GM10266 (cell line): ENCODE results near the gene ANKRD63.
A peak's percentile ranks its signal among the peaks of the same experiment; 100 is the strongest.

Experiments used
- DNase-seq: peaks from one replicate; pipeline ENCODE4 v3.0.0; 2012; ENCODE audit errors: extremely low spot score
- TF ChIP-seq, protein P1 (sequence below): IDR thresholded peaks from 2 replicates; pipeline ENCODE4 v1.5.1; 2012; ENCODE audit warnings: mild to moderate bottlenecking, low read depth; ENCODE audit not compliant: control insufficient read depth, insufficient read depth; ENCODE audit errors: missing control alignments

The ANKRD63 gene, protein sequence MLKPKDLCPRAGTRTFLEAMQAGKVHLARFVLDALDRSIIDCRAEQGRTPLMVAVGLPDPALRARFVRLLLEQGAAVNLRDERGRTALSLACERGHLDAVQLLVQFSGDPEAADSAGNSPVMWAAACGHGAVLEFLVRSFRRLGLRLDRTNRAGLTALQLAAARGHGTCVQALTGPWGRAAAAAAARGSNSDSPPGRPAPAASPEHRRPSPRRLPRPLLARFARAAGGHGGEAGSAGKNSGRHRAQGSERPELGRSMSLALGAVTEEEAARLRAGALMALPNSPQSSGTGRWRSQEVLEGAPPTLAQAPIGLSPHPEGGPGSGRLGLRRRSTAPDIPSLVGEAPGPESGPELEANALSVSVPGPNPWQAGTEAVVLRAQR

DNA sequence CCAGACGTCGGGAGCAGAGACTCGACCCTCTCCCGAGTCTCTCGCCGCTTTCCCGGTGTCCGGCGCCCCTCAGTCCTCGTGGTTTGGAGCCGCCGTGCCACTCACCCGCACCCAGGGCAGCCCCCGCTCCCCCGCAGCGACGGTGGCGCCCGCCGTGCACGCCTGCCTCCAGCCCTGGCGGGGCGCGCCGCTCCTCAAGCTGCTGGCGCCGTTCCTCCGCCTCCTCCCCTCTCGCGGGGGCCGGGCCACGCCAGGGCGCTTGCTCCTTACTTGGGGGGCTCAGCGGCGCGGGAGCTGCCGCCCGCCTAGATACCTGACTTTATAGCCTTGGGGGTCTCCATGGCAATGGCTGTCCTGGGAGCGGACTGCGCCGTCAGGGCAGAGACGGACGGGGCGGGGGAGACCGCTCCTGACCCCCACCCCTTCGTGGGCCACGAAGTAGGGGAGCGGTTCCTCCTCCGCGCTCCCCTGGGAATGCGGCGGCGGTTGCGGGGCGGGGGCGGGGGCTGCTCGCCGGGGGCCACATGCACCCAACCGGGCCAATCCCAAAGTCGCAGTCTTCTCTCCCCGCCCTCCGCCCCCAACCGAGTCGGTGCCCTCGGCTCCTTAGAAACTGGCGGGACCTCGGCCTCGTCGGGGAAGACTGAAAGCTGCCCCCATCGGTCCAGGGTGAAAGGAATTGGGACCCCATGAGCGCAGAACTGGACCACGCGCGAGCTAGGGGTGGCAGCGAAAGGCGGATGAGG is at the start of gene ANKRD63:
TSS of gene ANKRD63 (minus strand) at position 196 of the 746 bp plus-strand sequence. CDS start 478 bp downstream, outside the sequence.
- DNase-seq = peak; percentile 75
- TF ChIP-seq, protein P1, sequence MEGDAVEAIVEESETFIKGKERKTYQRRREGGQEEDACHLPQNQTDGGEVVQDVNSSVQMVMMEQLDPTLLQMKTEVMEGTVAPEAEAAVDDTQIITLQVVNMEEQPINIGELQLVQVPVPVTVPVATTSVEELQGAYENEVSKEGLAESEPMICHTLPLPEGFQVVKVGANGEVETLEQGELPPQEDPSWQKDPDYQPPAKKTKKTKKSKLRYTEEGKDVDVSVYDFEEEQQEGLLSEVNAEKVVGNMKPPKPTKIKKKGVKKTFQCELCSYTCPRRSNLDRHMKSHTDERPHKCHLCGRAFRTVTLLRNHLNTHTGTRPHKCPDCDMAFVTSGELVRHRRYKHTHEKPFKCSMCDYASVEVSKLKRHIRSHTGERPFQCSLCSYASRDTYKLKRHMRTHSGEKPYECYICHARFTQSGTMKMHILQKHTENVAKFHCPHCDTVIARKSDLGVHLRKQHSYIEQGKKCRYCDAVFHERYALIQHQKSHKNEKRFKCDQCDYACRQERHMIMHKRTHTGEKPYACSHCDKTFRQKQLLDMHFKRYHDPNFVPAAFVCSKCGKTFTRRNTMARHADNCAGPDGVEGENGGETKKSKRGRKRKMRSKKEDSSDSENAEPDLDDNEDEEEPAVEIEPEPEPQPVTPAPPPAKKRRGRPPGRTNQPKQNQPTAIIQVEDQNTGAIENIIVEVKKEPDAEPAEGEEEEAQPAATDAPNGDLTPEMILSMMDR = no peak

DNA sequence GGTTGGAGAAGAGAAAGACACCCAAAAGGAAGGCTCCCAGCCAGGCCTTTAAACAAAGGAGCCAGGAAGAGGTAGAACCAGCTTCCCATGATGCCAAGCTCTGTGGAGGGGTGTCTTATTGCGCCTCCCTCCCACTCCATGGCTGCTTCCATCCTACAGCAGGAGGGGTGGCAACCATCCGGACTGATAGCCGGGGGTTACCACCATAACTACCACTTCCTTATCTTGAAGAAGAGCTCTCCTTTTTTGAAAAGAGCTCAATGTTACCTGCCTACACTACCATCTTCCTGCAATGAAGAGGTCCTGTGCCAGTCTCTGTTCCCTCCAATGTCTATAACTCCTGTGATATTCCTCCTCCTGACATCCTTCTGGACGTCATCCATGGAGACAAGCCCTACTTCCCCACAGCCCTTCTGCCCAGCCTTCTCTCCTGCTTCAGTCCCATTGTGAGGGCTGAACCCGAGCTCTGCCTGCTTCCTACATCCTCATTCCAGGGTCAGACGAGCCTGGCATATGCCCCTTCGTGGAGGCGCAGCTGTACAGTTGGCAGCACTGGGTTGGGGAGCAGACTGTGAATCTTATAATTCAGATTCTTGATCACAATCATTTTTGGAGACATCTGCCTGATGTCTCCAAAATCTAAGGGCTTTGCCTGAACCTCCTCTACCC is 49.4 kb upstream of the ANKRD63 start:
- DNase-seq = no peak
- TF ChIP-seq, protein P1 = no peak

DNA sequence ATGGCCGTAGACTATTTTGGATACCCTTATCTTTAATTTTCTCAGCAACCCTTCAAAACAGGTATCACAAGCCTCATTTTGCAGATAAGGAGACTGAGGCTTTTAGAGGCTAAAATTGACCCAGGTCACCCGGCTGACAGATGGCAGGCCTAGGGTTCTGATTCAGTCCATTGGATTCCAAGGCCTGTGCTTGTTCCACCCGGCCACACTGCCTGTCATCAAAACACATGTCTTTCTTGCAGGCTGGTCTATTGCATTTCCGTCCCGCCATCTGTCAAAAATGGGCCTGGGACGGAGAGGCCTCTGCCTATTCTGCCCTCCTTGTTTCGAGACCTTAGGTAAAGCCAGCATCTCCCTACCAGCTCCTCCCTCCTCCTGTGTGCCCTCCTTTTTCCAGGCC is 48.8 kb upstream of the ANKRD63 start:
- DNase-seq = no peak
- TF ChIP-seq, protein P1 = no peak

DNA sequence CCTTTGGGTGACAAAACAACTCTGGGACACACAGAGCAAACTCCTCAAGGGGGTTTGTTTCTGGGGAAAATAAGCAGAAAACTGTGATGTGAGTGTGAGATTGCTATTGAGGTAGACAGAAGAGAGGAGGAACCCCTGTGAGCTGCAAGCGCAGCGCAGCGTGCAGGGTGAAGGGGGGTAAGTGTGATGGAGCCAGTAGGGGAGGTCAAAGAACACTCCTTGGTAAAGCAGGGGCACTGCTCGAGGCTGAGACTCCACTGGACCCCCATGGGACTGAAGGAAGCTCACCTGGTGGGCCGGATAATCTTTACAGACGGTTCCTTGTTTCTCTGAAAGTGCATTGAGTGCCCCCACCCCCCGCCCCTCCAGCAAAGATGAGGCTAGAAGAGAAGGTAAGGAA is 48.2 kb upstream of the ANKRD63 start:
- TF ChIP-seq, protein P1 = no peak
- DNase-seq = no peak

DNA sequence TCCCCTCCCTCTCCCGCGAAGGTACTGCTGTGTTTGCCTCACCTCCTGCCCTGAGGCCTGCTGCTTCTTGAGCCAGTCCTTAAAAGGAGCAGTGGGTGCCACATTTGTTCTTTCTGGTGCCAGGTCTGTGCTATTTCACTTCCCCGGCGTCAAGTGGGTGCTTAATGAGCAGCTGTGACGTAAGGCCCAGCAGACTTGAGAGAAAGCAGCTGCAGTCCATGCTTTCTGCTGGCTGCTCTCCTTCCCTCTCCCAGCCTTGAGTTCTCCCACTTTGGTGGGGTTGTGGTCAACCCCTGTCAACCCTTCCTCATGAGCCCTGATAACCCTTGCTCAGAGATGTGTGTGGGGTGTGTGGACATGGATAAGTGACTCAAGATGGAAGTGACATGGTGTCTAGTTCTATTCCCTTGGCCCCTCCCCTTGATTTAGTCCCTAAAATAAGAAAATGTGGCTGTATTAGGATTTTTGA is 47.5 kb upstream of the ANKRD63 start:
- DNase-seq = no peak
- TF ChIP-seq, protein P1 = no peak

DNA sequence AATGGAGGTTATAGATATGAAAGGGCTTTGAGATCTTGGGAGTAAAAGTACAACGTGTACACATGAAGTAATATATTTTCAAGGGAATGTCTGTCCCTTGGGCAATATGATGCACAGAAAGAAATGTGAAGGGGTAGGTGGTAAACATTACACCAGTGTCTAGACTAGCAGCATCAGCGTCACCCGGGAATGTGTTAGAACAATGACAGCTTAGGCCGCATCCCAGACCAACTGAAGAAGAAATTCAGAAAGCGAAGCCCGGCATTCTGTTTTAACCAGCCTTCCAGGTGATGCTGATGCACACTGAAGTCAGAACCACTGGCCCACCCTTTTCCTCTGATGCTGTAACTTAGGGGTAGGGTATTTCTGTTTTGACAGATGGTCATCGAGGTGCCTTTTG is 46.9 kb upstream of the ANKRD63 start:
- DNase-seq = no peak
- TF ChIP-seq, protein P1 = no peak
